HepG2 (cell line): ENCODE measurements around the gene NINL. TPM values are rescaled to one million over a fixed set of nuclear protein-coding genes. Genes with fewer than 3 reads are reported as not detected.

Experiments
- ADNP ChIP-seq: sonication (generic); formaldehyde crosslinking; IDR thresholded peaks from 2 replicates; pipeline ENCODE4 v1.4.0; 2020; ENCODE audit warnings: missing genetic modification reagents
- ARID3A ChIP-seq: IDR thresholded peaks from 2 replicates; pipeline ENCODE4 v1.6.1; 2012; ENCODE audit warnings: low read depth, low read length, improper control_type of control experiment
- IRX3 ChIP-seq: sonication (generic); formaldehyde crosslinking; IDR thresholded peaks from 2 replicates; pipeline ENCODE4 v1.8.1; 2023; ENCODE audit warnings: mild to moderate bottlenecking, low read depth, missing genetic modification reagents, borderline replicate concordance
- ONECUT2 ChIP-seq: sonication (generic); formaldehyde crosslinking; IDR thresholded peaks from 2 replicates; pipeline ENCODE4 v1.4.0; 2020; ENCODE audit warnings: missing genetic modification reagents
- TEAD2 ChIP-seq: sonication (generic); formaldehyde crosslinking; IDR thresholded peaks from 2 replicates; pipeline ENCODE4 v1.9.0; 2021; ENCODE audit warnings: missing genetic modification reagents
- XRCC5 ChIP-seq: fragments of 200-400 bp; formaldehyde crosslinking; optimal IDR thresholded peaks from 2 replicates; pipeline ENCODE3; 2017; ENCODE audit warnings: mild to moderate bottlenecking, low read length
- ZBTB37 ChIP-seq: sonication (generic); formaldehyde crosslinking; IDR thresholded peaks from 2 replicates; pipeline ENCODE4 v1.4.0; 2020; ENCODE audit warnings: mild to moderate bottlenecking, missing genetic modification reagents
- ZBTB46 ChIP-seq: sonication (generic); formaldehyde crosslinking; IDR thresholded peaks from 2 replicates; pipeline ENCODE4 v1.4.0; 2020; ENCODE audit warnings: mild to moderate bottlenecking, missing genetic modification reagents, borderline replicate concordance
- ZBTB49 ChIP-seq: sonication (generic); formaldehyde crosslinking; IDR thresholded peaks from 2 replicates; pipeline ENCODE4 v1.4.0; 2020; ENCODE audit warnings: missing genetic modification reagents, borderline replicate concordance
- ZHX2 ChIP-seq, 2 experiments: sonication (generic) in 1 of 2; formaldehyde crosslinking in 1 of 2; IDR thresholded peaks; 2 replicates each; pipeline versions ENCODE4 v1.6.1 to v1.9.0; 2014 to 2022; ENCODE audit warnings: antibody characterized with exemption in 1 of 2, borderline replicate concordance in 1 of 2, inconsistent platforms in 1 of 2, low read depth in 1 of 2, missing genetic modification reagents in 1 of 2
- ZNF124 ChIP-seq: sonication (generic); formaldehyde crosslinking; IDR thresholded peaks from 2 replicates; pipeline ENCODE4 v1.4.0; 2020; ENCODE audit warnings: missing genetic modification reagents
- ZNF232 ChIP-seq: sonication (generic); formaldehyde crosslinking; IDR thresholded peaks from 2 replicates; pipeline ENCODE4 v1.4.0; 2020; ENCODE audit warnings: missing genetic modification reagents, borderline replicate concordance
- ZNF329 ChIP-seq: sonication (generic); formaldehyde crosslinking; IDR thresholded peaks from 2 replicates; pipeline ENCODE4 v1.9.0; 2021; ENCODE audit warnings: low read depth, mild to moderate bottlenecking, missing genetic modification reagents
- ZNF33B ChIP-seq: sonication (generic); formaldehyde crosslinking; IDR thresholded peaks from 2 replicates; pipeline ENCODE4 v1.5.1; 2020; ENCODE audit warnings: mild to moderate bottlenecking, missing genetic modification reagents
- ZNF451 ChIP-seq: sonication (generic); formaldehyde crosslinking; IDR thresholded peaks from 2 replicates; pipeline ENCODE4 v1.5.0; 2020; ENCODE audit warnings: mild to moderate bottlenecking, missing genetic modification reagents
- ZSCAN22 ChIP-seq: sonication (generic); formaldehyde crosslinking; IDR thresholded peaks from 2 replicates; pipeline ENCODE4 v1.4.0; 2020; ENCODE audit warnings: mild to moderate bottlenecking, missing genetic modification reagents
- polyA plus RNA-seq, 8 experiments: library from polyadenylated mRNA; depleted of rRNA in 3 of 8; stranded (reverse) in 7 of 8; unstranded in 1 of 8; fragments of >200 nt; fragmentation: Illumina TruSeq in 4 of 8; extraction: Trizol in 4 of 8; gene quantifications; 2 replicates each; pipeline versions ENCODE4 v1.2.1 to v1.2.3, GENCODE V29; 2011 to 2016; ENCODE audit warnings: low read depth in 4 of 8, missing spikeins in 1 of 8, mixed read lengths in 1 of 8; ENCODE audit not compliant: insufficient read depth in 1 of 8
- total RNA-seq, 5 experiments: library from RNA; depleted of rRNA; stranded (reverse); fragments of >200 nt; fragmentation: Illumina TruSeq; extraction: Trizol; gene quantifications; 2 replicates each; pipeline ENCODE4 v1.2.3, GENCODE V29; 2016; ENCODE audit warnings: low read depth in 1 of 5

NINL gene
- total and polyA plus RNA-seq, 2 of the 13 experiments (the other 11 are each of a cell fraction or from before 2014, with no cell fraction given) = 32.3 to 34.3 TPM

- no peak for TF ChIP-seq ZHX2 (IDR thresholded peaks at IDR 0.05; ENCODE audit: low read depth)
- no peak for TF ChIP-seq ZHX2 (CRISPR knock-in tag; IDR thresholded peaks at IDR 0.05; ENCODE audit: borderline replicate concordance)
- TF ChIP-seq ZSCAN22 (CRISPR knock-in tag) = no peak
- no peak for TF ChIP-seq ZNF451 (CRISPR knock-in tag)
- TF ChIP-seq ARID3A = no peak
- TF ChIP-seq ZBTB37 (CRISPR knock-in tag) = no peak
- no peak for TF ChIP-seq ZBTB49
- no peak for TF ChIP-seq TEAD2 (CRISPR knock-in tag)
- no peak for TF ChIP-seq ADNP (CRISPR knock-in tag)
- no peak for TF ChIP-seq ONECUT2
- no peak for TF ChIP-seq ZNF33B (CRISPR knock-in tag)
- no peak for TF ChIP-seq ZBTB46 (CRISPR knock-in tag)
- no peak for TF ChIP-seq IRX3 (CRISPR knock-in tag)
- no peak for TF ChIP-seq ZNF124
- TF ChIP-seq ZNF329 (CRISPR knock-in tag) = no peak
- no peak for TF ChIP-seq XRCC5
- TF ChIP-seq ZNF232 (CRISPR knock-in tag) = no peak
Observed at GRCh38 chr20:25565578-25566157, 19.7 kb downstream of the NINL start (continued).
